B cell (primary cell): ENCODE data around the gene MBP.

Experiments
- CTCF ChIP-seq: fragments of 200-600 bp; IDR thresholded peaks from one replicate; pipeline ENCODE4 v1.8.0; 2022; ENCODE audit warnings: antibody characterized with exemption, mild to moderate bottlenecking
- EZH2 ChIP-seq: IDR thresholded peaks from 2 replicates; pipeline ENCODE4 v1.6.1; 2012; ENCODE audit warnings: borderline replicate concordance, low read depth, mild to moderate bottlenecking, moderate library complexity, low read length; ENCODE audit not compliant: insufficient read depth, poor library complexity, severe bottlenecking

- TF ChIP-seq CTCF (no peak), EZH2 (no peak)
Observed at GRCh38 chr18:77056344-77057005, 76.1 kb downstream of the MBP start.
